RPMI8226 (cell line): ENCODE data around the gene DVL1.

ENCODE experiments used
- DNase-seq: peaks from one replicate; pipeline ENCODE4 v3.0.0-alpha.2; 2015

Gene DVL1

DNA sequence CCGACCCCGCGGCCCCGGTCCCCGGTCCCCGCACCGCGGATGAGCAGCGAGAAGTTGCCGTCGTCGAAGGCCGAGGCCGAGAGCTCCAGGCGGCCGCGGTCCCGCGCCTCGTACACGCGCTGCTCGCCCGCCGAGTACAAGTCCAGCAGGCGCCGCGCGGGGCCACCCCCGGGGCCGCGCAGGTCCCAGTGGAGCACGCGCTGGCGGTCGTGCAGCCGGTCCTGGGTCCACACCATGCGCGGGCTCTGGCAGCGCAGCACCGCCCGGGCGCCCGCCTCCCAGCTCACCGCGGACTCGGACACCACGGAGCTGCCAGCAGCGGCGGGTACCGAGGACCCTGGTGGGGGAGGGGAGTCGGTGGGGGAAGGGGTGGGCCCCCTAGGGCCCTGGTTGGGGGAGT, 6.2 kb upstream of the DVL1 start:
- no peak for DNase-seq

DNA sequence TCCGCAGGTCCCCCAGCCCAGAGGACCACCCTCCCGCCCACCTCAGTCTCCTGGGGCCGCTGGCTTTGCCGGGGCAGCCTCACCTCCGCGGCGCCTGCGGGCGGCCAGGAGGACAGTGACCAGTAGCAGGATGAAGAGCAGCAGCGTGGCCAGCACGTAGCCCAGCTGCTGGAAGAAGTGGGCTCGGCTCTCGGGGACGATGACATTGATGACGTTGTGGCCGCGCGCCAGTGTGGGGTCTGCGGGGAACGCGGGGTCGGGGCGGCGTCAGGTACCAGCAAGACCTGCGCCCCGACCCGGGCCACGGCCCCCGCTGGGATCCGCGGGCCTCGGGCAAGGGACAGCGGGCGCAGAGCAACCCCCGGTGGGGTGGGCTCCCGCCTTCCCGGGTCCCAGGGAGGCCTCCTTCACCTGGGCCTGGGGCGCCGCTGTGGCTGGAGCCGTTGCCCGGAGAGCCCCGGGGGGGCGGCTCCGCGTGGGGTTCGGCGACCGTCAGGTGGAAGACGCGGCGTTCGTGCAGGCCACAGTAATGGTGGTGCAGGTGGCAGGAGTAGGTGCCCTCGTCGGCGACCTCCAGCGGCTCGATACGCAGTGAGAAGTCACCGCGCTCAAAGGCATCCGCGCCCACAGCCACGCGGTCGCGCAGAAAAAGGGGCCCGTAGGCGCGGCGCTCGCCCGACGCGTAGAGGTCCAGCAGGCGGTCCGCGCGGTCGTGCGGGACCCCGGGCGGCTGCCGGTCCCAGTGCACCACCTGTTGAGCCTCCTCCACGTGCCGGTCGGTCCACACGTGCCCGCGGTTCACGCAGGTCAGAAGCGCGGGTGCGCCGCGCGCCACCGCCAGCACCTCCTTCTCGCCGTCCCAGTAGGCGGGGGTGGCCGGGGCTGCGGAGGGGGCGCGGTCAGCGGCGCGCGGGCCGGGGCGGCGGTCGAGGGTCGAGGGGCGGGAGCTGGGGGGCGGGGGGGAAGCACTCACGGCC, 5.3 kb upstream of the DVL1 start:
- DNase-seq, result no peak

DNA sequence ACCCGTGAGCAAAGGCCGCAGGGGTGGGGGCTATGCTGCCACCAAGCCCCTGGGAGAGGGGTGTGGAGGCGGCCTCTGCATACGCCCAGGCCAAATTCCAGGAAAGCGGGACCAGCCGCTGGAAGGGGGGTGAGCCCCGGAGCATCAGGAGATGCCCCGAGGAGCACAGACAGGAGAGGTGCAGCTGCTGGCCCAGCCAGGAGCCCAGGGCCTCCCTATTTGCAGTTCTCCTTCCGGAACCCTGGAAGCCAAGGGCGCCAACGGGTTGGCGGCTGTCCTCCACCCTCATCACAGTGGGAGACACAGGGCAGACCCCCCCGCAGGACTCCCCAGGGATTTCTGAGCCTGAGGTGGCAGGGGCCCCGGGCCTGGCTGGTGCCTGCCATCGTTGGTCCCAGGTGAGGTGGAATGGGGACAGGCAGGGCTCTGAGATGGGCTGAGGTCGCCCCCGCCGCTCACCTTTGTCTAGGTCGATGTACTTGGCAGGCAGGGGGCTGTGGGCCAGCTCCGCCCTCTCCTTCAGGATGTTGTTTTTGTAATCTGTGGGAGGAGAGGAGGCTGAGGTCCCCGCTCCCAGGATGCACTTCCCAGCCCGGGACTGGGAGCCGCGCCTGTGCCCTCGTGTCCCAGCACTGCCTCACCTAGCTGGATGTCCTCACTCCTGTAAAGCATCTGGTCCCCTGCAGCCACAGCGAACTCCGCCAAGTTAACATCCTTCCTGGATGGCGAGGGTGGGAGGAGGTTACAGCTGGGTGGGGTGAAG, 4.4 kb upstream of the DVL1 start:
- DNase-seq, result no peak

DNA sequence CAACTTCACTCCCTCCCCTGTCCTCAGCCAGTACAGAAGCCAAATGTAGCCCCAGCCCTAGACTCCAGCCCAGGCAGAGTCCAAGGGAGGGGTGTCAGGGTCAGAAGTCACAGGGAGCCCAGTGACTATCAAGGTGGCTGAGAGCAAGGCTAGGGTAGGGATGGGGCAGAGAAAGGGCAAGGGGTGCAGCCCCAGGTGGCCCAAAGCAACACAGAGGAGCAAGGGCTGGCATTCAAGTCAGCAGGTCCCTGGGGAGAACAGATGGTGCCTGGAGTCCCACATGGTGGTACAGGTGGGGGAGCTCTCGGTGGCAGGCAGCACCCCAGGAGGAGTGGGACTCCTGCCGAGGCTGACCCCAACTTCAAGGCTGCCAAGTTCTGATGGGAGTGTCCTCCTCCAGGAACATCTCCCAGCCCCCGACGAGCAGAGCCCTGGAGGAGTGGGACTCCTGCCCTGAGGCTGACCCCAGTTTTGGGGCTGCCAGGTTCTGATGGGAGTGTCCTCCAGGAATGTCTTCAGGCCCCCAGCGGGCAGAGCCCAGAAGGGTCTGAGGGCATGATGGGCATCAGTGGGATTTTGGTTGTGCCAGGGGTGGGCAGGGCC, 3.7 kb upstream of the DVL1 start:
- DNase-seq, result peak; percentile 41

DNA sequence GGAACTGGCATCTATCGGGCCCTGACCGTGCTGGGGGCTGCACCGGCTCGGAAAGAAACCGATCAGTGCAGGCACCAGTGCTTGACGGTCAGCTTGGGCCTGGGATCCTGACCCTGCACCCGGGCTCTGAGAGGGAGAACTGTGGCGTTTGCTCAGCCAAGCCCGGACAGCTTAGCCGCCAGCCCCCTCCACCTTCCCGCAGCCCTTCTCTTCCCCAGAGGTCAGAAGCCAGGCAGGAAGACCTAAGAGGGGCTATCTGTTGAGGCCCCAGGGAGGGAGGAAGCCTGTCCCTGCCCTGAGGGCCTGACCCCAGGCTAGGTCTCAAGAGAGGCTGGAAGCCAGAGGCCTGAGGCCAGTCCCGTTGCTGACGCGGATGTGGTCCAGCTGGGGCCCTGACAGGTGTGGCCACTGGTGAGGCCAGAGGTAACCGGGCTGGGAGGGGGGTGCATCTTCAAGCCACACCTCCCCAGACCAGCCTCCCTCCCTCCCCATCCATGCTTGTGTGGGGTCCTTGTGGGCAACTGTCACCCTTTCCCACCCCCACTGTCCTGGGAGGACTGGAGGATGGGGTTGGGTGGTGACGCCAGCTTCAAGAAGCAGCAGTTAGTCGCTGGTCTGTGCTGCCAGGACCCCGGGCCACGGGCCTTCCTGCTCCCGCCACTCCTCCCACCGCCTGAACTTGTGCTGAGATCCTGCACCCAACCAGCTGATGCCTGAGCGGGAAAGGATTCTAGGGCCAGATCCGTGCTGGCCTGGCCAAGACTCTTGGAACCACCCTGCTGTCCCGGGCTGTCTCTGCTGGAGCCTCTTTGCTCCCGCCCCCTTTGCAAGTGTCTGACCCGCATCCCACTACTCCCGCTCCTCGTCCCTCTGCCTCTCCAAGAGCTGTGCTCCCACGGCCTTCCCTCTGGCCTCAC, 2.6 kb upstream of the DVL1 start:
- DNase-seq, result peak; percentile 40

DNA sequence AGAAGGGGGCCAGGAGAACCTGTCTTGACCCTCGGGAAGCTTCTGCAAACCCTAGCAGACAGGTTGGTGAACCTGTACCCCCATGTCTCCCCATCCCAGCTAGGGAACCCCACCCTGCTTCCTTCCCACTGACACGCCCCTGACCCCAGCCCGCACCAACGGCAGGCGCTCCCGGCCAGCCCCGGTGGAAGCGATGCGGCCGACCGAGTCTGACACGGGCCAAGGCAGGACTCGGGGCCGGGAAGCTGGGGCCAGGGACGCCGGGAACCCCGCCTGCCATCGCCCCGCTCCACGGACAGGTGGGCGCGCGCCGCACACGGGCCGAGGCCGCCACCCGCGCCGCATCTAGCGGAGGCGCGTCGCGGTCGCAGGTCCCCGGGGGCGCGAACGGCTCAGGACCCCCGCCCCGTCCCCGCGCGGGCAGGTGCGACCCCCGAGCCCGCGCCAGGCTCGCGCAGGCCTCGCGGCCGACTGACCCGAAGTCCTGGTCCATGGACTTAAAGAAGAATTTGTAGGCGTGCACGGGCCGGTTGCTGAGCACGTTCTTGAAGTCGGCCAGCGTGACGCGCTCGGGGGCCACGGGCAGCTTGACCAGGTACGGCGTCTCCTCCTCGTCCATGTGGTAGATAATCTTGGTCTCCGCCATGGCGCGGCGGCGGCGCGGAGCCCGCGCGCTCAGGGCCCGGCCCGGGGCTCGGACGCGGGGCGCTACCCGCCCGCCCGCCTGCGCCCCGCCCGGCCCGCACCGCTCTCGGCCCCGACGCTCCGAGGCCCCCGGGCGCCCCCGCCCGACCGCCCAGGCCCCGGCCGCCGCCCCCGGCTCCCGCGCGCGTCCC, 580 bp downstream of the DVL1 start:
- DNase-seq, result no peak

DNA sequence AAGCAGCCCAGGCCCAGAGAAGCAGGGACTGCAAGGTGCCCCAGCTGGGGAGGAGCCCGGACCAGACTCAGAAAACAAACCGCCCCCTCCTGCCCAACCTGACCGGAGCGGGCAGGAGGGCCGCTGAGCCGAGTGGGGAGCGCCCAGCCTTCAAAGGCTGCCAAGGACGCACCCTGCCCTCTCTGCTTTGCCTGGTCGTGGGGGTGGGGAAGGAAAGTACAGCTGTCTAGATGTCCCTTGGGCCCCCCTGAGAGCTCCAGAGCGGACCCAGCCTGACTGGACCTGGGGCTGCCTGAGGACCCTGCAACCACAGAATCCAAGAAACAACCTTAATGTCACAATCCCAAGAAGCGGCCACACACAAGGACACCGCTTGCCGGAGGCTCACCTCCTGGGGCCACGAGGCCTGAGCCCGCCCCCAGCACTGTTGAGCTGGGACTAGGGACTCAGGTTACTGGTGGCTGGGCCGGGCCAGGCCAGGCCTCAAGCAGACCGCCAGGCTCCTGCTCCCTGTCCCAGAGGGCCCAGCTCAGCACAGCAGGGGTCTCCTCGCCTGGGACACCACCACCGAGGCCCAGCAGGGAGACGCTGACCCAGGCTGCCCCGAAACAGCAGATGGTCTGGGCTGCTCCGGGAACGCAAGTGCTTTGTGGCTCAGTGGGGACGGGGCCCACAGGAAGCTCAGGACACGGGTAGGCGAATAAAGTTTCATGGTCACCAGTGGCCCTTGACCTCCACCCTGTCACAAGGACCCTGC, 1.4 kb downstream of the DVL1 start:
- DNase-seq, result no peak

DNA sequence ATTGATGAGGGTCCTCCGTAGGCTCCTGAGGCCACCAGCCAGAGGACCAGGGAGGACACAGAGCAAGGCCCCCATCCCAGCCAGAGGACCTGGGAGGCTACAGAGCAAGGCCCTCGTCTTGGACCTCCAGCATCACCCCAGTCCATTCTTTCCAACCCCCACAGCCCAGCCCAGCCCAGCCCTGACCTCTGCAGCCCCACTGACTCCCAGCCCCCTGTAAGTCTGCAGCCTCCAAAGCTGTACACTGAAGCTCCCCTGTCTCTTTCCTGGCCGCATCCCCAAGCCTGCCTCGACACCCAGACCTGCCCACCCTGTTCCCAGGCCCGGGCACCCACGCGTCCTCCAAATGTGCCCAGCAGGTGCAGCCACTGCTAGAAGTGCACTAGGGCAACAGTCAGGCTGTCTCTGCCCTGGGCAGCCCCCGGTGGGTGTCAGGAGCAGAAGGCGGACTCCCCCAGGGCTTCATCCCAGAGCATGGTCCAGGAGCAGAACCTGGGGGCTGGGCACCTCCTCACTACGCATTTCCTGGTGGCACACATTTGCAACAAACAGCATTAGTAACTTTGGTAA, 2.1 kb downstream of the DVL1 start:
- DNase-seq, result no peak

DNA sequence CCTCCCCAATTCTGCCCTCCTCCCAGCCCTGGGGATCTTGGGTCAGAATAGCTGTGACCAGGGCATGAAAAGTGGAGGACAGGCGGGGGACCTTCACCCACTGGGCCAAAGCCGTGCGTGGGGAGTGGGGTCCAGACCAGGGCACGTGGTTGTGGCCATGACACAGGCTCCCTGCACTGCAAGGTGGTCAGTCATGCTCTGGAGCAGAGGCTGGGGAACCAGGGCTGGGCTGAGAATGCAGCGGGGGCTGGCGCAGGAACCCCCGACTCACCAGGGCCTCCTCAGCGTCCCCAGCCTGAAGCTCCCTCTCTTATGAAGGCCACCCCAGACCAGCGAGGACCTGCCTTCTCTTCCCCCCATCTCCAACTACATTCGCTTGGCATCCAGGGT, 2.7 kb downstream of the DVL1 start:
- DNase-seq, result no peak

DNA sequence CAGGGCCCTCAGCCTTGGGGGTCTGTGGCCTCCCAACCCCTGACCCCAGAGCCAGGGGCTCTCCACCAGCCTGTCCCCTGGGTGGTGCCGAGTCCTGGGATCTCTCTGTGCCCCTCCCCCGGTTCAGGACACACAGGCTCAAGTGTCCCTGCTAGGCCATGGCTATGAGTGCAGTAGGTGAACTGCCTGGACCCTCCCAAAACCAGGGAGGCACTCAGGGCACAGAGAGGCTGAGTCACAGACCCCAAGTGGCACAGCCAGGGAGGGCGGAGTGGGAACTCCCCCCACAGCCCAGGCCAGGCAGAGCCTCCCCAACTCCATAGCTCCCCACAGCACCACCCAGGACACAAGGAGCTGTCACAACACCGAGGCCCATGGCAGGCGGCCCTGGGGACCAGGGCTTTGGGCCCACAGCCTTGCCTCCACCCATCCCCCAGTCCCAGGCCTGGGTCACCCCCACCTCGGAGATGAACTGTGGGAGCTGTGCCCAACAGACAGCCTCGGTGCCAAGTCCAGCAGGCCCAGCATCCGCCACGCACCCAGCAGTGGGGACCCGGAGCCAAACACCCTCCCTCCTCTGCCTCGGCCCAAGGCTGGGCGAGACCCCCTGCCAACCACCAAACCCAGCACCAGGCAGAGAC, 3.2 kb downstream of the DVL1 start:
- no peak for DNase-seq

DNA sequence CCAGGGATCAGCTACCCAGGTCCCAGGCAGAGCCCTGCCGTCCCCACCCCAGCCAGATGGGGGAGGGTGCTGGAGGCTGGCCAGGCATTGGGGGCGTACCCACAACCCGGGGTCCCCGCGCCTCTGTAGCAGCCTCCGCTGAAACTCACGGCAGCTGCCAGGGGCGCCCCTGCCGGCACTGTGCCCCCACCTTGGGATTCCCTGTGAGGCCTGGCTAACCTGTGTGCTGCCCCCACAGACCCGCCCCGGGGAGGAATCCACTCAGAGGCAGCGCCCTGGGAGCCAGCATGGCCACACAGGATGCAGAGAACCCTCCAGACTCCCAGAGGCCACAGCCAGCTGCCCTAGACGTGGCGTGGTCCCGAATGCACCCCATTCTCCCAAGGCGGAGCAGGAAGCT, 3.8 kb downstream of the DVL1 start:
- no peak for DNase-seq

DNA sequence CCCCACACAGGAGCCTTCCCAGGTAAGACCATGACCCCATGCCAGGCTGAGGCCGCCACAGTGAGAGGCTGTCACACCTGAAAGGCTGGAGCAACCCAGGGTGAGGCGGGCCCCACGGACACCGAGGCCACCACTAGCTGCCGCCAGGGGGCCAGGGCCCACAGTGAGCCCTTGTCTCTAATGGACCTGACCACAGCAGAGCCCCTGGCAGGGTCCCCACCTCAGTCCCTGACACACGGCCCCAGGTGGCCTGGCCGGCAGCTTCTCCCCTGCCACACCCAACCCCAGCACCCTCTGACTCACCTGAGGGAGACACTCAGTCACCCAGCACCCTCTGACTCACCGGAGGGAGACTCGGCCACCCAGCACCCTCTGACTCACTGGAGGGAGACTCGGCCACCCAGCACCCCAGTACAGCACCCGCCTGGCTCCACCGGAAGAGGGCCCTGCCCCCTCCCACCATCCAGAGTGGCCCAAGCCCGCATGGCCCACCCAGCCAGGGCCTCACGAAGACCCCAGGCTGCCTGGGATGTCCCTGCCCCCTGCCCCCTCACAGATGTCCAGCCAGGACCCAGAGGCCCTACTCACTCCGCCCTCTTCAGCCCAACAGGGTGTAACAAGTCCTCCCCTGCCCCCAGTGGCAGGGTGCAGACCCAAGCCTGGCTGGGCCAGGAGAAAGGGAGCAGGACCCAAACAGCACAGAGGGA, 4.4 kb downstream of the DVL1 start:
- DNase-seq, result peak; percentile 59

DNA sequence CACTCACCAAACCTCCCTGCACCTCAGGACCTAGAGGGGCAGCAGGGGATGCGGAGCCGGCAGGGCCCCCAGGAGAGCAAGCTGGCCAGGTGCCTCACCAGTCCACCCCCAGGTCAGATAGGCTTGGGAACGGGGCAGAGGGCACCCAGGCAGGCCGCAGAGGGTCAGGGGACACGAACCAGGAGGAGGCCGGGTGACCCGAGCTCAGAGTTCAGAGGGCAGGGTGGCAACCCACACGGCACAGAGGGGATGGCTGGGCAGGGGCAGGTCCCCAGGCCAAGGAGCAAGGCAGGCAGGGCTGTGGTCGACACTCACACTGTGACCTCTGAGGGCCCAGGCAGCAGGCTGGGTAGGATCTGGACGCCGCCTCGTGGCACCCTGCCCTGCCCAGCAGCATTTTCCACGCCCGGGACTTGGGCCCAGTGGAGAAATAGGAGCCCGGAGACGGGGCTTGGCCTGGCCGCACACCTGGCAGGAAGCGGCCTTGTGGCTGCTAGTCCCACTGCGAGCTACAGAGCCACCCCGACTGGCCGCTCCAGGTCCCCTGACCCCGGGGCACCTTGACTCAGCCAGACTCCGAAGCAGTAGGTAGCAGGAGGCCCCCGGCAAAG, 5.3 kb downstream of the DVL1 start:
- no peak for DNase-seq

DNA sequence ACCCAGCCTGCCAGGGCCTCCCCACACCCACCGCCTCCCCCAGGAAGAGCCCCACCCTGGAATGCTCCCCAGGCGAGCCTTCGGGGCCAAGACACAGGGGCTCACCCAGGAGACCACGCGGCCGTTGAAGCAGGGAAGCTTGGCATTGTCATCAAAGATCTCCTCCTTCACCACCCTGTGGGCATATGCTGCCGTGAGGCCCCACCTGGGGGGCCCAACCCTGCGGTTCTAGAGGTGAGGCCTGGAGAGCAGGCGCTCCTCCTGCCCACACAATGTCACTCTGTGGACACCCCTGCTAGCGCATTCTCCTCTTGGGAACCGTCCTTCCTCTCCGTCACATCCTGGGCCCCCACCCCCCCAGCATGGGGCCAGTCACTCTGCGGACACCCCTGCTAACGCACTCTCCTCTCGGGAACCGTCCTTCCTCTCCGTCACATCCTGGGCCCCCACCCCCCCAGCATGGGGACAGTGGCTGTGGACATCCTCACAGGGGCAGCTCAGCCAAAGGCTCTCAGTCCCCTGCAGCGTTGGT, 6.6 kb downstream of the DVL1 start:
- no peak for DNase-seq

DNA sequence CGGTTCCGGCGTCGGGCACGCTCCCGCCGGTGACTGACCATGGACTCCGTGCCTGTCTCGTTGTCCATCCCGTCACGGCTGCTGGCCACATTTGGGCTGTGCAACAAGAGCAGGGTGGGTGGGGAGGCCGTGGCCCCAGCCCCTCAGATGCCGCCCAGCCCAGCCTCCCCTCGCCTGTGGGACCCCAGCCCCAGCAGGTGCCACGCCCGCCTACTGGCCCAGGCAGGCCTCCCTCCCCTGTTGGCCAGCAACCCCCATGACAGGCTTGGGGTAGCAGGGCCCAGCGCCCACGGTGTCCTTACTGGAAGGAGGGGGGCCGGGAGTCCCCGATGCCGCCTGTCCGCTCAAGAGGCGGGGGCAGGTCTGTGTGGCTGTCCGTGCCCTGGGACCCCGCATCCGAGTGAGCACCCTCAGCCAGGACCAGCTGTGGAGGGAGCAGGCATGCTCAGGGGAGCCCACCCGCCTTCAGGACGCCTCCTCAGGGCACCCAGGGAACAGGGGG, 7.1 kb downstream of the DVL1 start:
- DNase-seq, result no peak

DNA sequence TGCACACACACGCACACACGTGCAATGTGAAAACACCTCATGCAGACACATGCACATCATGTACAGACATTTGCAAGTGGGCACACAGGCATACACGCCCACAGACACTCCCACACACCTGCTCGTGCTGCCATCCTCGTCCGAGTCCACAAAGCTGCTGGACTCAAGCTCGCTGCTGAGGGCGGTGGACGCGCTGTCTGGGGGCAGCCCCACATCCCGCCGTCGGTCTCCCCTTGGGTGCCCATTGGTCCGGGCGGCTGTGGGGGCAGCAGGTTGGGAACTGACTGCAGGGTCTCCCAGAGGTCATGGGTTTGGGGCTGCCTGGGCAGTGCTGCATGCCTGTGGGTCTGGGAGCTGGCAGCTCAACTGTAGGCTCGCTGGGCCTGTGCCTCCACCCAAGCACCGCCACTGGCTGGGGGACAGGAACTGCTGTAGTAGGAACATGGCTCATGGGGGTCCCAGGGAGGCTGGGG, 7.6 kb downstream of the DVL1 start:
- no peak for DNase-seq

DNA sequence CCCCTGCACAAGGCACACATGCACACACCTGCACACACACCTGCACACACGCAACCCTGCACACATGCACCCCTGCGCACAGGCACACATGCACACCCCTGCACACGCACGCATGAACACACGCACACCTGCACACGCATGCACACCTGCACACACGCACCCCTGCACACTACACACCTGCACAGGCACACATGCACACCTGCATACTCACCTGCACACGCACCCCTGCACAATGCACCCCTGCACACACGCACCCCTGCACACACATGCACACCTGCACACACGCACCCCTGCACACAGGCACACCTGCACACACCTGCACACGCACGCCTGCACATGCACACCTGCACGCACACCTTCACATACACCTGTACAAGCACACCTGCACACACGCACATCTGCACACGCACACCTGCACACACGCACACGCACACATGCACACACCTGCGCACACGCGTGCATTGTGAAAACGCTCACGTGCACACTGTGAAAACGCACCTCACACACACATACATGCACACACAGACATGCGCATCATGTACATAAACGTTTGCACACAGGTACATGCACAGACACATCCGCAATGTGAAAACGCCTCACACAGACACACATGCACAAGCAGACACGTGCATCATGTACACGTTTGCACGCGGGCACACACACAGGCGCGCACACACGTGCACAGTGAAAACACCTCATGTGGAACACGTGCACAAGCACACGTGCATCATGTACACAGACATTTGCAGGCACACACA, 8.2 kb downstream of the DVL1 start:
- no peak for DNase-seq
